GM21367 (cell line): ENCODE data around the gene WDR6.

Source experiments
- ATAC-seq: cut with Tn5 transposase; IDR thresholded peaks from one replicate; pipeline ENCODE4 v1.9.1; 2021; ENCODE audit not compliant: unreplicated experiment

WDR6 gene

DNA sequence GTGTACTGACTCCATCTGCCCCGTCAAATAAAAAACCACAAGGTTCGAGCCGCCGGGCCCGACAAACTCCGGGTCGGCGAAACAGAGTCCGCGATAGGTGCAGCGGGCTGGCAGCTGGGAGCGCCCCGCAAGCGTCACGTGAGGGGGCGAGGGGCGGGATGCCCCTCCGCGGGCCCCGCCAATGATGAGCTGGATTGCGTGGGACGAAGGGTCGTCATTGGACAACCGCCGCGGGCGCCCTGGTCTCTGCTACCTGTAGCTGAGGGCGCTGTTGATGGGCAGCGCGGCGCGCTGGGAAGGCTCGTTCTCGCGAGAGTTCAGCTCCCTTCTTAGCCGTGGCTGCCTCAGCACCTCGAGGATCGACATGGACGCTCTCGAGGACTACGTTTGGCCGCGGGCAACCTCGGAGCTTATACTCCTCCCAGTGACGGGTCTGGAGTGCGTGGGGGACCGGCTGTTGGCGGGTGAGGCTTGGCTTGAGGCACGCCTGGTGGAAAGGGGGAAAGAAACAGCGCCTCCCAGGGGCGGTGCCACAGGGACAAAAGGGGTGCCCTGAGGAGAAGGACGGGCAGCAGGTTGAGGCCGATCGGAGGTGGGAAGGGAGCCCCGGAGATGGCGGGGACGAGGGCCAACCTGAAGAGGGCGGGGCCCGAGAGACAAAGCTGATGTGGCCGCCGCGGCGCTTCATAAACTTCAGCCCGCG, at the start of gene WDR6:
WDR6 (plus strand) TSS at position 324 of the 703 bp plus-strand sequence; CDS start at position 365, 41 bp downstream.
- peak; percentile 82 for ATAC-seq

DNA sequence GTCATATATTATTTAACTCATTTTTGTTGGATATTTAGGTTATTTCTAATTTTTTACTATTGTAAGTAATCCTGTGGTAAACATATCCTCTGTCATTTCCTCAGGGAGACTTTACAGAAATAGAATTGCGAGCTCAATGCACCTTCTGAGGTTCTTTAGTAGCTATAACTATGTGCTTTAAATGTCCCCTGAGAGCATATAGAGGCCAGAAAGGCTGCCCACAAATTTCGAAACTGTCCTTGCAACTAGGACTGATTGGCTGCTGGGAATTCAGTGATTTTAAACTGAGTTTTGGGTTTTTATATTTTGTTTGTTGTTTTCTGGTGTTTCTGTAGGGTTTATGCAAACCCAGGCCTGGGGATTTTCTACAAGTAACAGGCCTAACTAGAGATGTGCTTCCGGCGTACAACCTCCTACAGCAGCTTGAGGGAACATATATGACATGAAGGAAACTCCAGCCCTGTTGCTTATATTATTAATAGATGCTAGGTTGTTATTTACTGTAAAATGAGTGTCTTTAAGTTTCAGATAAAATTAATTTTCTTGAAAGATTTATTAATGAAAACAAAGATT, 46.3 kb upstream of the WDR6 start:
- no peak for ATAC-seq

DNA sequence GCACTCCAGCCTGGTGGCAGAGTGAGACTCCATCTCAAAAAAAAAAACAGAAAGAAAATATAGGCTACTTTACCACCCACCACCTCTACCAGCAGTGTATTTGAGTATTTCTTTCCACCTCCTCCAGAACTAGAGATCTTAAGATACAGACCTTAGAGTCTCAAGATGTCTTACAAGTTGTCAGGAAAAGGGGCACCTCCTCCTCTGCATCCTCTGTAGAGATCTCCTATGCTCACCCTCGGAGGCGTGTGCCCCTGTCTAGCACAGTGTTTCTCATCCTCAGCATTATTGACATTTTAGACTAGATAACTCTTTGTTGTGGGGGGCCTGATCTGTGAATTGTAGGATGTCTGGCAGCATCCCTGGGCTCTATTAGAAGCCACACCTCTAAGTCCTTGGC, 44.9 kb upstream of the WDR6 start:
- no peak for ATAC-seq

GRCh38 chr3:48962939-48963338, 44.3 kb upstream of the WDR6 start:
- no peak for ATAC-seq

DNA sequence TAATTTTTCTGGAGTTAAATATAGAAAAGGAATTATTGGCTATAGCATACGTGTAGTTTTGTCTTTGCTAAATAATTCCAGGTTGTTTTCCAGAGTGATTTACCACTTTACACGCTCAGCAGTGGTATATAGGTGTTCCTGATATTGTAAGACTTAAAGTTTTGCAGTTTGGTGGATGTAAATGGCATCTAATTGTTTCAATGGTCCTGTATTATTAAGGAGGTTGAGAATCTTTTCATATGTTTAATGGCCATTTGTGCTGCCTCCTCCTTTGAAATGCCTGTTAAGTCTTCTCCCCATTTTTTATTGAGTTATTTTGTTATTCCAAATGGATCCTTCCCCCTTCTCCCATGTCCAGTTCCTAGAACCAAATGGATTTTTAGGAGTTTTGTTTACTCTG, 43.6 kb upstream of the WDR6 start:
- ATAC-seq = no peak

DNA sequence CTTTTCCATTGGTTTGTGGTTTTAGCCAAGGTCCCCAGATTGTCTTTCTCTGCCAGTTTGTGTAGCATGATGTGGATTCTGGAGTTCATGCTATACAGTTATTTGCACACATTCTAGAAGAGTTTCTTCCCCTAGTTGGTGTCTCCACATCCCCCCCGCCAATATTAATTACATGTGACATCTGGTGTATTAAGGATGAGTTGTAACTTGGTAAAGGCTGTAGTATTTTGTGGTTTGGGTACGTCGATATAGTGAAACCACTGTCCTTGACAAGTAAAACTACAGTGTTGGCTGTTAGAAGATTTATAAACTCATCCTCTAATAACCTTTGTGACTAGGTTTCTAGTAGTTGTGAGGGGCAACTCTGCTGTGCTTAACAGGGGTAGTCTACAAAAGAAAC, 40.8 kb upstream of the WDR6 start:
- no peak for ATAC-seq

DNA sequence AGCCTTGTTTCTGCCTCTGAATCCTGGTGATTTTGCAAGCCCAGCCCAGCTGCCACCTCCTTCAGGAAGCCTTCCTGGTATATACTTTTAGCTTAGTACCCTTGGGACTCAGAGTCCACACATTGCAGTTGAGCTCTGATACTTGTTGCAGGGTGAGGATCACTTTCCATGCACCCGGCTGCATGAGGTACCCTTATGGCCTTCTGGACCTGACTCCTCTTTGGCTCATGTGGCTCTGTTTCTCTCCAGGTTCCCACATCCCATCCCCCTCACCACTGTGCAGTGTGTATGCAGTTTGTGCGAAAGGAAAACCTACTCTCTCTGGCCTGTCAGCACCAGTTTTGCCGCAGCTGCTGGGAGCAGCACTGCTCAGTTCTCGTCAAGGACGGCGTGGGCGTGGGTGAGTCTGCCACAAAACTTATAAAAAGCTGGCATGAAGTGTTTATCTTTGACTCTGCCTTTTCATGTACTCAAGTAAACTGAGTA, 40.3 kb upstream of the WDR6 start:
- no peak for ATAC-seq

- ATAC-seq = no peak
Observed at GRCh38 chr3:48970586-48970985, 36.6 kb upstream of the WDR6 start.

DNA sequence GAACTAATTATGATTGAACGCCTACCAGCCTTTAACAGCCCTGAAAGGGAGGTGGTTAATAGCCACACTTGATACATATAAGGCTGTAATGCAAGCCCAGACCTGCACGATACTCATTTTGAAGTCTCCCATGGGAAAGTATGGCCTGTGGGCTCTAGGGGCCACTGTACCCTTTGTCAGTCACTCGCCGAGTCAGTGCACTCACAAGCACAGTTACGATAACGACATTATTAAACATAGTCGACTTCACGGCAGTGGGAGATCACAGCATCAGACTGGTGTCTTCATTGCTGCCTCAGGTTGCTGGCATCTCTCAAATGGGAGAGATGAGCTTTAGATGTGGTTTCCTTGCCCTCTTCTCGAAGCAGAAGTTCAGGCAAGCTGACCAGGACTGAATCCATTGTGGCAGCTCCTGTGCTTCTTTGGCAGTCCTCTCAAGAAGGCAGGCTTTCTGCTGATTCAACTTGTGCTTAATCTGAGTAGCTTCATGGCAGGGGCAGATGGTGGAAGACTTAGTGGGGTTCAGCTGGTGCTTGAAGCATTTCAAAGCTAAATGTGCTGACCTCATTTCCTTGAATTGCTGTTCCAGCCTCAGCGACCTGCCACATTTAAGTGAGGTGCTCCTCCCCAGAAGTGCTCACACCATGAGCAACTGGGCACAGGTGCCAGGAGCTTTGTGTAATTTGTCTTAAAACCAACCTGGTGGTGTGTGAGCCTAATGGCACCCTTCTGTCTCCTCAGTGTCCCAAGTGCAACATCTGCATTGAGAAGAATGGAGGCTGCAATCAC, 32.9 kb upstream of the WDR6 start:
- ATAC-seq = no peak

DNA sequence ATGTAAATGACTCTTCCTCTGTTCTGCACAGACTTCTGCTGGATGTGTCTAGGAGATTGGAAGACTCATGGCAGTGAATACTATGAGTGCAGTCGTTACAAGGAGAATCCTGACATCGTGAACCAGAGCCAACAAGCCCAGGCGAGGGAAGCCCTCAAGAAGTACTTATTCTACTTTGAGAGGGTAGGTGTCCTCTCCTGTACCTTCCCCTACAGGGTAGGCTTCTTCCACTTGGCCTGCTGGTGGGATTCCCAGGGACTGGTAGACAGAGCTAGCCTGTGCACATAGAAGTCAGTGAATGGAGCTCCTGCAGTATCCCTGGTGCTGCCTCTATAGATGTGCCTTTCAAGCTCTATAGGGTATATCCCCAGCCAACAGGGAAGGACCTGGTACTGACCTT, 27.7 kb upstream of the WDR6 start:
- no peak for ATAC-seq

DNA sequence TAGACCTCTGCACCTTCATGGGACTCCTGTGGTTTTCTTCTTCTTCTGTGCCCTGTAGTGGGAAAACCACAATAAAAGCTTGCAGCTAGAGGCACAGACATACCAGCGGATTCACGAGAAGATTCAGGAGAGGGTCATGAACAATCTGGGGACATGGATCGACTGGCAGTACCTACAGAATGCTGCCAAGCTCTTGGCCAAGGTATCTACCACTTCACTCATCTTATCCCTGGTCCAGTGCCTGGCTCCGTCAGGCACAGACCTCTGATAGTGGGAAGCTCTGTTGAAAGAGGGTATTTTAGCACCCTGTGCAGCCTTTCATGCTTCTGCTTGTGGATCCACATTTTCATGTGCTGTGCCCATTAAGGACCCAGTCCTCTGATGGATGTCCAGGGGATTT, 26.9 kb upstream of the WDR6 start:
- no peak for ATAC-seq

DNA sequence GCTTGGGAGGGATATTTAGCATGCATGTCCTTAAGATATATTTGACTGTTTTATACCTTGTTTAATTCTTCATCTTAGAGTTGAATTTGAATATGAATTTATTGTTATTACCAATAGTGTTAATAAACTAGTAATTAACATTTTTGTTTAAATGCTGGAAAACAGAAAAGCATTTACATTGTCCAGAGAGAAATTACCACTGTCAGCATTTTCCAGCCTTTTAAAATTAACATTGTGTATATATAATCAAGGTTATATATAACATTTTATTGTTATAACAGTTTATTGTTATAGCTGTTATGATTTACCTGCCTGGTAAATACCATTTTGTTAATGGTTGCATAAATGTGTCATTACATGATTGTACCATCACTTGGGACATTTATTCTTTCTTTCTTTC, 25.2 kb upstream of the WDR6 start:
- ATAC-seq = no peak

GRCh38 chr3:48982686-48983085, 24.5 kb upstream of the WDR6 start:
- ATAC-seq = no peak

DNA sequence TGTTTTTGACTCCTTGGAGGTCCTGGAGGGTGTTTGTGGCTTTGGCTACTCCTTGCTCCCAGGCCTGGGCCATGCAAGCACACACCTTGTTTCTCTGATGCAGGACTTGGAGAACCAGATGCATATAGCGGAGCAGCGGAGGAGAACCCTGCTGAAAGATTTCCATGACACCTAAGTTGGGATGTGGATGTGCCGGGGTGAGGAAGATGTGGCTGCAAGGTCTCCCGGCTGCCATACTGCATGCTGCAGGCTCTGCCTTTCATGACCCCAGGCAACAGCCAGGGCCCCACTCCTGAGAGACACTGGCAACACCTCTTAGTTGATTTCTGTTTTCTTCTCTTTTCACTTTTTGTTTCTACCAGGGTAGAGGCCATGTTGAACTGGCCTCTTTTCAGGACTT, 24.1 kb upstream of the WDR6 start:
- ATAC-seq = no peak

DNA sequence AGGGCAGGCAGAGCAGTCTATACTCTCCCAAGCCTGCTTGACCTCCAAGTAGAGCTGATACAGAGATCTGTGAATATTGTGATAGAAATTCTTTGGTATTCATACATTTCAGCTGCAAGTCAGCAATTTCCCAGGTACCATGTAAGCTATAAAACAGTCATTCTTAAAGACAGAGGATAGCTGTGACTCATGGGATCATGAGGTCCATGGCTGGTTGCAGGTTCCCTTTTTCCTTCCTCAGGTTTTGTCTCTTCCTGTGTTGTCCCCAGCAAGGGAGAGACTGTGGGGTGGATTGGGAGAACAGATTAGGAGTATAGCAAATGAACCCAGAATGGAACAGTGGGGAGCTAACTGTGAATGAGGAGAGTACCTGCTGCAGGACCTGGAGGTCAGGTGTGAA, 22.5 kb upstream of the WDR6 start:
- no peak for ATAC-seq

- ATAC-seq = no peak
Observed at GRCh38 chr3:48985831-48986376, 21.3 kb upstream of the WDR6 start.

GRCh38 chr3:48989126-48989795, 17.9 kb upstream of the WDR6 start:
- ATAC-seq = no peak

DNA sequence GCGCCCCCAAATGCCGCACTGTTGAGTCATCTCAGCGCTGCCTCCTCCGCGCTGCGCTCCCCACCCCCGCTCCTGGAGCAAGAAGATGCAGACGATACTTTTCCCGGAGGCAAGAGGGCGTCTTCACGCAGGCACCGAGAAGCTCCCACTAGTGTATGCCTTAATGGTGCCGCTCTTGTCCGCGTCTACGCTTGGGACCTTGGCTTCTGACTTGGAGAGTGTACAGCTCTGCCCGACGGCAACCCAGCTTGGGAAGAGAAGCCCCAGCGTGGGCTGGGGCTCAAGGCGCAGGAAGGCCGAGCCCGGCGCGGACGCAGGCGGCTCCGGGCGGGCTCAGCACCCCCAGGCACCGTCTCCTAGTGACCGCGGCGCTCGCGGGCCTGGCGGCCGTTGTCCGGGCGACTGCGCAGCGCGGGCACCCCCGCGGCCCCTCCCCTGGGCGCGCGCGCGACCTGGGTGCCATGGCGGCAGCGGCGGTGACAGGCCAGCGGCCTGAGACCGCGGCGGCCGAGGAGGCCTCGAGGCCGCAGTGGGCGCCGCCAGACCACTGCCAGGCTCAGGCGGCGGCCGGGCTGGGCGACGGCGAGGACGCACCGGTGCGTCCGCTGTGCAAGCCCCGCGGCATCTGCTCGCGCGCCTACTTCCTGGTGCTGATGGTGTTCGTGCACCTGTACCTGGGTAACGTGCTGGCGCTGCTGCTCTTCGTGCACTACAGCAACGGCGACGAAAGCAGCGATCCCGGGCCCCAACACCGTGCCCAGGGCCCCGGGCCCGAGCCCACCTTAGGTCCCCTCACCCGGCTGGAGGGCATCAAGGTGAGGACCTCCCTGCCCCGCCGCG, 17.2 kb upstream of the WDR6 start, which contains the start of gene P4HTM:
P4HTM (plus strand) TSS at position 446 of the 840 bp plus-strand sequence; CDS start at position 462, 16 bp downstream.
- ATAC-seq = peak; percentile 61

DNA sequence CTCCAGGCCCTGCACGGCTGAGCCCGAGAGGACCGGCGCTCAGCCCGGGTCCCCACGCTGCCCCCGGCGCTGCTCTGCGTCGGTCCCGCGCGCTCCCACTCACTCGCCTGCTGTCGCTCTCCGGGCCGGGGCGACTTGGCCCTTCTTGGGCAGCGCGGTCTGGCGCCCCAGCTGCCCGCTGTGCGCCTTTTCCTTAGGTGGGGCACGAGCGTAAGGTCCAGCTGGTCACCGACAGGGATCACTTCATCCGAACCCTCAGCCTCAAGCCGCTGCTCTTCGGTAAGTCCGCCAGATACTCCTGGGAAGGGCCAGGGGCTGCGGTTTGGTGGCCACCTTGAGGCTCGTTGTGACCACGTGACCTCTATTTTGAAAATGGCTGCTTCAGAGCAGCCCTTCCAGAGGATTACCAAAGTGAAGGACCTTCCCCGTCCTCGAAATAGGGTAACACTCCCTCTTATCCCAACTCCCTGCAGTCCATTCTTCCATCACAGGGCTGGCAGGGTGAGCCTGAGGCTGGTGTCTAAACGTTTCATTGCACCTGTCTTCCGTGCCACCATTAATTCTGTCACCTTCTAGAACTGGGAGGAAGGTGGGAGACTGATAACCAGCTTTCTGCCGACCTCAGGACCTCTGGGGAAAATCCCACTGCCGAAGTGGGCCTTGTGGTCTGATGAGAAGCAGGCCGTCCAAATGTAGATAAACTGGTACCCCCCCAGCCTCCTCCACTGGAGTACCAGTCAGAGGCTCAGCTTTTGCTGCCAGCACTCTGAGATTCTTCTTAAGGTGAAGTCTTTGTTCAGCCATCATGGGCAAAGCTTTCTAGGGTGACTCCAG, 16.3 kb upstream of the WDR6 start:
- ATAC-seq = peak; percentile 10
